Globus pallidus (tissue), 1 donor: Measurements from ENCODE around the gene TRANK1.
"Not testable (repeated sequence)": the region's sequence is repeated elsewhere in the genome, so short reads cannot be mapped to it uniquely, and the experiment has no call there.

Source experiments
- DNase-seq: peaks from one replicate; pipeline ENCODE4 v3.0.0-alpha.2; 2015; ENCODE audit warnings: low spot score

Gene TRANK1

DNA sequence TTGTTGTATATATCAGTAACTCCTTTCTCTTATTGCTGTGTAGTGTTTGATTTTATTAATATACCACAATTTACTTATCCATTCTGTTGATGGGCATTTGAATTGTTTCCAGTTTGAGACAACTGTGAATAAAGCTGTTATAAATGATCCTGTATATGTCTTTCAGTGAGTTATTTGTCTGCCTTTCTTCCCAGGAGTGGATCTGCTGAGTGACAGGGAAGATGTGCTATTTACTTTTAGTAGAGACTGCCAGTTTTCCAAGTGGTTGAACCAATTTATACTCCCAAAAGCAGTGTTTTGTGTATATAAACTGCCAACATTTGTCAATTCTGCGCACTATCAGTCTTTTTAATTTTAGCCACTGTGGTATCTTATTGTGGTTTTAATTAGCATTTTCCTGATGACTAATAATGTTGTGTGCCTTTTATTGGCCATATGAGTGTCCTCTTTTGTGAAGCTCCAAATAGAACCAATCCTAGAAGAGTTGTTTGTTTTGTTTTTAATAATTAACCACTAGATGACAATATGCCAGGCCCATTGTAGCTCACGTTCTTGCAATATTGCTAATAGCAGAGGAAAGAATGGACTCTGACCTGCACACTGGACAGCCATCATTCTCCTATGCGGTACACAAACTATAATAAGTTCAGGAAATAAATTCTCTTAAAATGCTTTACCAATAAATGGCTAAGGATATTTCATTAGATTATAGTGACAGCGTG is 25.3 kb downstream of the TRANK1 start:
- DNase-seq, result no peak

DNA sequence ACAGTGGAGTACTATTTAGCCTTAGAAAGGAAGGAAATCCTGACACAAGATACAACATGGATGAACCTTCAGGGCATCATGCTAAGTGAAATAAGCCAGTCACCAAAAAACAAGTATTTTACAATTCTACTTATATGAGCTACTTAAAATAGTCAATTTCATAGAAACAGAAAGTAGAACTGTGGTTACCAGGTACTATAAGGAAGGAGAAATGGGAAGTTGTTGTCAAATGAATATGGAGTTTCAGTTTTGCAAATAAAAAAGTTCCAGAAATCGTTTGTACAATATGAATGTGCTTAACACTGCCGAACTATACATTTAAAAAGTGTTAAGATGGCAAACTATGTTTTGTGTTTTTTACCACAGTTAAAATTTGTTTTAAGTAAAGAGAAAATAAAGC is 26.8 kb downstream of the TRANK1 start:
- DNase-seq, result no peak

- DNase-seq, result no peak
Measured at GRCh38 chr3:36911990-36912804, 32.7 kb downstream of the TRANK1 start.

- no peak for DNase-seq
Measured at GRCh38 chr3:36909666-36910065, 35.2 kb downstream of the TRANK1 start.

GRCh38 chr3:36909181-36909580 is 35.7 kb downstream of the TRANK1 start:
- DNase-seq, result no peak

DNA sequence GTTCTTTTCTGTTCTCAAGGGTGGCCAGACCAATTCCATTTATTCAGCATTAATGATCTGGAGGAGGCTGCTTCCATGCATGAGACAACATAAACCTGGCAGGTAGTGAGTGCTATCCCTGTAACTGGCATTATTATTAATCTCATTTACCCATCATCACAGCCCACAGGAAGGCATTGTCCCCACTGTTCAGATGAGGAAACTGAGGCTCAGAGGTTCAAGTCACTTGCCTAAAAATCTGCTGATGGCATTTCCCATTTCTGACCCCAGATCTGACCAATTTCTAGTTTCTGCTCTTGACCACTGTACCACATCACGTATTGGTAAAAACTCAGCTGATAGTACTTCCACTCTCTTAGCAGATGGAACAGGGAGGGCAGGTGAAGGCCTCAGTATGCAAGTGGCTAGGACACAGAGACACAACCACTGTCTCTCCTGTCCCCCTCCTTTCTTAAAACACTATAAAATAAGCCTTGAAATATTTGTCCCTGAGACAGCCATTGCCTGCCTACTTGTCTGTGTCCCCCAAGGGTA is 36.1 kb downstream of the TRANK1 start:
- no peak for DNase-seq

DNA sequence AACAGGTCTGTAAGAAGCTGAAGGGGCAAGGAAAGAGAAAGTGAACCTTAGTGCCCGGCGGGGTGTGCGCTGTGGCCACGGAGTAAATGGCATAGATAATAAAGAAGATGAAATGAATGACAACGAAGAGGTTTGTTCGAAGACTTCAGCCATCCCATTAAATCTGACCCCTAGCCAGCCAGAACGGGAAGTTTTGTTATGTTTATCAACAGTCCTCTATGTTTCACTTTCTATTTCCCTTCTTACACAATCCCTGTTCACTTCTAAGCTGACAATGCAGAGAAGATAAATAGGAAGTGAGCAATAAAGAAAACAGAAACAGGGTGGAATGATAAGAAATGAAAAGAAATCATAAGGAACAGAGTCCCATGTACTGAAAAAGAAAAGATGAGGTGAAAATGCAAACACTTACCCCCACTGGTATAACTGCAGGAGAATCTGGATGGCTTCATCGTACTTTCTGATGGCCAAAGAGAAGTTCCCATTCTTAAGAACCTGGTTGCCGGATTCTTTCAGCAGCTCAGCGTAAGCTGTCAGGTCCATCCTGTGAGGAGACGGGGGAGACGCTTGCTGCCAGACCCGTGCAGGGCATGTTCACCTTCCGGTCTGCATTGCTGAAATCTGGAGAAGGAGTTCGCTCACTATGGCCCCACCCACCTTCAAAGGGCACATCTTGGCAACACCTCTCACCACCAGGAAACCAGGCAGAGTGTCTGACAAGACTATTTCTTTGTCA is 36.8 kb downstream of the TRANK1 start:
- peak; percentile 47 for DNase-seq

DNA sequence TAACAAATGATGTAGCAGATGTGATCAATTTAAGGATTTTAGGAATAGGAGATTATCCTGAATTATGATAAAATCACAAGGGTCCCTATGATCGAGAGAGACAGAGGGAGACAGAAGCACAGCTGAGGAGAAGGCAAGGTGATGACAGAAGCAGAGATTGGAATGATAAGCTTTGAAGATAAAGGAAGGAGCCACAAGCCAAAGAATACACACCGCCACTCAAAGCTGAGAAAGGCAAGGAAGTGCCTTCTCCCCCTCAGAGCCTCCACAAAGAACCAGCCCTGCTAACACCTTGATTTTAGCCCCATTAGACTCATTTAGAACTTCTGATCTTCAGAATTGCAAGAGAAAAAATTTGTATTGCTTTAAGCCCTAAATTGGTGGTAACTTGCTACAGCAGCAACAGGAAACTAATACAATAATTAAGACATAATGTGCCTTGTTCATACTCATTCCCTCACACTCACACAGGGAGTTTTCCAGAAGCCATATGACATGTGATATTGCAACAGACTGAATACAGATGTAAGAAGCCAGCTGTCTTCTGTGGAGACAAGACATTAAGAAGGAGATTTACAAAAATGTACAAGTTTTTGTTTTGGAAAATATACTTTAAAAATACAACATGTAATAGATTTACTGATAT is 38.2 kb downstream of the TRANK1 start:
- no peak for DNase-seq

DNA sequence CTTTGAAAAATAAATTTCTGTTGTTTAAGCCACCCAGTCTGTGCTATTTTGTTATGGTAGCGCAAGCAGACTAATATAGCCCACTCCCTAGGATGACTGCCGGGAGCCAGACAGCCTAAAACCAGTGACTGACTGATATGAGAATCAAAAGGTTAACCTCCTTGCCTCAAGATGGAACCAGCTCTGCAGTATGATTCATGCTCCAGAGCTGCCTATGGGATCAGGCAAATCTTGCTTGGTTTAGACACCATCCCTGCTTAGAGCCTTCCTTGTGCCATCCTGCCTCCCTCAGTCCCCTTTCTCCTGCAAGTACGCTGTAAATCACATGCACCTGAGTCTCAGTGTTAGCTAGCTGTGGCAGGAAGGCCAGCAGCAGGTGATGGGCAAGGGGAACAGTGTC is 39.3 kb downstream of the TRANK1 start:
- no peak for DNase-seq

DNA sequence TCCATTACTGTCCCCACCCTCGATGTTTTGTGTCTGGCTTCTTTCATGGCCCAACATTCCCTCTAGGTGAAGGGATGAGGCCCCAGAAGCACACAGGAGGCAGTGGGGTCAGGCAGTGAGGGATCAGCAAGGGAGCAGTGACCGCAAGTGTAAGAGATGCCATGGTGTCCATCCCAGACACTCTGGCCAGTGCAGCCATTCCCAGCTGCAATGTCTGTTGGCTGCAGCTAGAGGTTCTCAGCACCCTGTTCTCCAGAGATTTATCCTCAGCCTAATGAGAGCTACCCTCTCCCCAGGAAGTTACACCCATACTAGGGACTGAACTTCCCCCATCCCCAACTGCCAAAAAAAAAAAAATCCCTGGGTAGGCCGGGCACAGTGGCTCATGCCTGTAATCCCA is 40.2 kb downstream of the TRANK1 start:
- DNase-seq, result no peak

DNA sequence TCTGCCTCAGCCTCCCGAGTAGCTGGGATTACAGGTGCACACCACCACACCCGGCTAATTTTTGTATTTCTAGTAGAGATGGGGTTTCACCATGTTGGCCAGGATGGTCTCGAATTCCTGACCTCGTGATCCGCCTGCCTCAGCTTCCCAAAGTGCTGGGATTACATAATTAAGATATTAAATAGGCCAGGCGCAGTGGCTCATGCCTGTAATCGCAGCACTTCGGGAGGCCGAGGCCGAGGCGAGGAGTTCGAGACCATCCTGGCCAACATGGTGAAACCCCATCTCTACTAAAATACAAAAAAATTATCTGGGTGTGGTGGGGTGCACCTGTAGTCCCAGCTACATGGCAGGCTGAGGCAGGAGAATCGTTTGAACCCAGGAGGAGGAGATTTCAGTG is 40.8 kb downstream of the TRANK1 start:
- DNase-seq, result not testable (repeated sequence)

DNA sequence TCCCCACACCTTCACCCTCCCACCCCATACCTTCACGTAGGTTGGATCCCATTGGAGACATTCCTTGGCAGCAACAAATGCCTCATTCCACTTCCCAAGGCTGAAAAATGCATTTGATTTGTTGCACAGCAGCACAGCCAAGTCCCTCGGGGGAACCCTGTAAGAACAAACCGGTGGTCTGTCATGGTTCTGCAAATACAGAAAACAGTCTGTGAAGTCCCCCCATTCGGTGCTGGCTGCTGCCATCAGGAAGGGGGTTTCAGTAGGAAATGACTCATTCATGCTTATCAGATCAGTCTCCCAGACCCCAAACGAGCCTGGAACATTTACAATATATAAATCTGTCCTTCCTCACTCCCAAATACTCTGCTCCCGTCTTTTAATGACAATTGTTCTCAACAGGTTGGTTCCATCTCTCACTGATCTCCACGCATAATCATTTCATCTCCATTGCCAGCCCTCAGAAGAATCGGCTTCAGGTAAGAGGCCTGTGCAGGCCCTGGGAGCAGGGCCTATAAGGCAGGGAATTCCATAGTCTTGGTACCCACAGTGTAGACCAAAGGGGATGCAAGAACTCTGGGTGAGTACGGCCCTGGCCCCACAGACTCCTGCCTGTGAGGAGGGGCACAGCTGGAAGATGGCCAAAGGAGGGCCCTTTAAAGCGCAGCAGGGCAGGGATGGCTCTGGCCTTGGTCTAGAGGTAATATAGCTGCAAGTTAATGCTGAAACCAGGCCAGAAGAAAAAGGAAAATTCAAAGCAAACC is 41.6 kb downstream of the TRANK1 start:
- DNase-seq, result no peak

GRCh38 chr3:36901588-36901987 is 43.3 kb downstream of the TRANK1 start:
- no peak for DNase-seq

- DNase-seq, result no peak
Measured at GRCh38 chr3:36900474-36901443, 44.1 kb downstream of the TRANK1 start.

GRCh38 chr3:36895496-36896409 is 49.1 kb downstream of the TRANK1 start:
- DNase-seq, result no peak

DNA sequence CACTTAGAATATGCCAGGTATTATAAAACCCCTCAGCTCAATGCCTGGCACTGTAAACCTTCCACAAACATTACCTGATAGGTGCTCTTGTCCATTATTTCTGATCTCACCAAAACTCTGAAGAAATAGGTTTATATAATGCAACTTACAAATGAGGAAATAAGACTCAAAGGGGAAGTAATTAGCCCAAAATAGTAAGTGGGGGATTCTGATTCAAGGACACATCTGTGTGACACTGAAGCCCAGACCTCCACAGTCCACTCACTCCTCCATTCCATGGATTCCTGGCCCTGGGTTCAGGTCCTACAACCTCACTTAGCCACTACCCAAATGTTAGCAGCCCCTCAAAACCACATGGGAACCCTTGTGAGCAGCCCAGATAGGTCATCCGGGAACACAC is 49.9 kb downstream of the TRANK1 start:
- DNase-seq, result no peak

DNA sequence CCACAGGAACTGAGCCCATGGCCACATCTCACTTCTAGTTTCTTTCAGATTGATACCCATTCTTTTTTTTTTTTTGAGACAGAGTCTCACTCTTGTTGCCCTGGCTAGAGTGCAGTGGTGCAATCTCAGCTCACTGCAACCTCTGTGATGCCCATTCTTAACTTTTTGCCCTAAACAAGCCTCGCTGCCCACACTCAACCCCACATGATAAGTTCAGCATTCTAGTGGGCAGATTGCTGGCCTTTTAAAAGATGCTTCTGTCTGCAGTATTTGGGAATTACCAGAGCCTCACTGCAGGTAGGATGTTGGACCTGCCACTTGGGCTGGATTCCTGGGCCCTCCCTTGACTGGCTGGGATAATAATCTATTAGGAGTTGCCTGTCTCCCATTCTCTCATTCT is 51.0 kb downstream of the TRANK1 start:
- no peak for DNase-seq

DNA sequence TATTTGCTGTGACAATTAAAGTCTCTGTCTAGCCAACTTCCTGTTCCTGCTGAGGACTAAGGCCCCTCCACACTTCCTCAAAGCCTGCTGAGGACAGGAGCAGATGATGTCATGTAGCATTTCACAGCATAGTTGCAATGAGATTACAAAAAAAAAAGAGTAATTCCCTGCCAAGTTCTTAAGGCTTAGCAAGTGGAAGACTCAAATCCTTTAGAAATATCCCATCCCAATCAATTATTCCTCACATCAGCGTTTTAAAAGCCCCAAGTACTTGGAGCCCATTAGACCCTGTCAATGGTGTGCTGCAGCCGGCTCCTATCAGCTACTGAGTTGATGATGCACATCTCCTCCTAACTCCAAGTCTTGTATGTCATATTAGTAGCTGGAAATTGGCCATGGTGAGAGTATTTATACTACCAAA is 51.7 kb downstream of the TRANK1 start:
- peak; percentile 60 for DNase-seq
